ENCODE results near the gene SYCP3.

DNA sequence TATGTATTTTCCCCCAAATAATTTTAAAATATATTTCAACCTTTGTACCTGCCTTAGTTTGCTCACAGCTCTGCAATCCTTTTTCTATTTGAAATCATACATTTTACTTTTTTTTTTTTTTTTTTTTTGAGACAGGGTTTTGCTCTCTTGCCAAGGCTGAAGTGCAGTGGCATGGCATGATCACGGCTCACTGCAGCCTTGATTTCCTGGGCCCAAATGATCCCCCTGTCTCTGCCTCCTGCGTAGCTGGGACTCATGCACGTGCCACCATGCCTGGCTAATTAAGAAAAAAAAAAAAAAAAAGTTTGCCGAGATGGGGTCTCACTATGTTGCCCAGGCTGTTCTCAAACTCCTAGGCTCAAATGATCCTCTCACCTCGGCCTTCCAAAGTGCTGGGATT, 1.3 kb upstream of the SYCP3 start:
- no peak for TF ChIP-seq ZNF274 (IDR thresholded peaks at IDR 0.05; ENCODE audit: borderline replicate concordance, extremely low read depth, low read length)
- TF ChIP-seq, protein P1, sequence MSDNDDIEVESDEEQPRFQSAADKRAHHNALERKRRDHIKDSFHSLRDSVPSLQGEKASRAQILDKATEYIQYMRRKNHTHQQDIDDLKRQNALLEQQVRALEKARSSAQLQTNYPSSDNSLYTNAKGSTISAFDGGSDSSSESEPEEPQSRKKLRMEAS (IDR thresholded peaks at IDR 0.05): no peak
- no peak for TF ChIP-seq EP300 (IDR thresholded peaks at IDR 0.05; ENCODE audit: borderline replicate concordance in 1 of 2, low read depth in 2 of 2, low read length in 2 of 2)
- TF ChIP-seq KDM1A (IDR thresholded peaks at IDR 0.05; ENCODE audit: borderline replicate concordance, low read length): no peak
- no peak for TF ChIP-seq GABPA (IDR thresholded peaks at IDR 0.05; ENCODE audit: borderline replicate concordance, insufficient read depth, low read length)
- TF ChIP-seq, protein P2, sequence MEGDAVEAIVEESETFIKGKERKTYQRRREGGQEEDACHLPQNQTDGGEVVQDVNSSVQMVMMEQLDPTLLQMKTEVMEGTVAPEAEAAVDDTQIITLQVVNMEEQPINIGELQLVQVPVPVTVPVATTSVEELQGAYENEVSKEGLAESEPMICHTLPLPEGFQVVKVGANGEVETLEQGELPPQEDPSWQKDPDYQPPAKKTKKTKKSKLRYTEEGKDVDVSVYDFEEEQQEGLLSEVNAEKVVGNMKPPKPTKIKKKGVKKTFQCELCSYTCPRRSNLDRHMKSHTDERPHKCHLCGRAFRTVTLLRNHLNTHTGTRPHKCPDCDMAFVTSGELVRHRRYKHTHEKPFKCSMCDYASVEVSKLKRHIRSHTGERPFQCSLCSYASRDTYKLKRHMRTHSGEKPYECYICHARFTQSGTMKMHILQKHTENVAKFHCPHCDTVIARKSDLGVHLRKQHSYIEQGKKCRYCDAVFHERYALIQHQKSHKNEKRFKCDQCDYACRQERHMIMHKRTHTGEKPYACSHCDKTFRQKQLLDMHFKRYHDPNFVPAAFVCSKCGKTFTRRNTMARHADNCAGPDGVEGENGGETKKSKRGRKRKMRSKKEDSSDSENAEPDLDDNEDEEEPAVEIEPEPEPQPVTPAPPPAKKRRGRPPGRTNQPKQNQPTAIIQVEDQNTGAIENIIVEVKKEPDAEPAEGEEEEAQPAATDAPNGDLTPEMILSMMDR (IDR thresholded peaks at IDR 0.05; ENCODE audit: control extremely low read depth in 1 of 3, insufficient read depth in 1 of 3, low read depth in 1 of 3, low read length in 3 of 3): no peak
- TF ChIP-seq JUND (IDR thresholded peaks at IDR 0.05; ENCODE audit: low read length): no peak
- TF ChIP-seq GTF2F1 (IDR thresholded peaks at IDR 0.05; ENCODE audit: borderline replicate concordance, low read depth, low read length): no peak
- no peak for TF ChIP-seq POLR2A (IDR thresholded peaks at IDR 0.05; ENCODE audit: control extremely low read depth in 1 of 2, low read depth in 2 of 2, low read length in 2 of 2)
- TF ChIP-seq POLR2AphosphoS5 (IDR thresholded peaks at IDR 0.05; ENCODE audit: low read depth, low read length): no peak
- TF ChIP-seq FOSL1 (IDR thresholded peaks at IDR 0.05; ENCODE audit: insufficient read depth, low read depth, low read length): no peak
- TF ChIP-seq MAFK (IDR thresholded peaks at IDR 0.05; ENCODE audit: low read depth, low read length): no peak

Measured in H1 (cell line).